ENCODE measurements around the gene CCNQ.

Gene CCNQ

DNA sequence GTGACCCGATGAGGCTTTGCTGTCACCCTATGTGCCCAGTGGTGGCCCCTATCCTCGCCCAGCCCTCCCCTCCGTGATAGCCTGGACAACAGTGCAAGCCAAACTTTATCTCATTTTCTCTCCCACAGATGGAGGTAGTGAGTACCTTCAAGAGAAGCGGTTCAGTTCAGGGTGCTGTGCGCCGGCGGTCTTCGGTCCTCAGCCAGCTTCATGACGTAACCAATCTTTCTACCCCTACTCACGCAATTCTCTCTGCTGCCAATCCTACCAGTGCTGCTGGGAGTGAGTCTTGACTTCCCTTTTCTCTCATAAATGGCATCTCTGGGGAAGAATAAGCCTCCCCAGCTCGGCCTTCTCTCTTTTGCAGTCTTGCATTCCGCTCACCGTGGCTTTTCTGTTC is 29.5 kb downstream of the CCNQ start:
- whole genome bisulfite sequencing, 2 experiments: 93 to 96% methylated on average over 13 of the region's 13 CpGs
- no peak overlapping the region for H3K27ac ChIP-seq (ENCODE audit: insufficient read depth, low read depth, low read length, poor library complexity, severe bottlenecking)
- H3K4me1 ChIP-seq (ENCODE audit: control insufficient read depth, insufficient read depth, low read length): no peaks in the 10 kb centered on the region
- no peak overlapping the region for H3K4me3 ChIP-seq (ENCODE audit: insufficient read depth, low read depth, low read length)
- H3K9me3 ChIP-seq (ENCODE audit: control insufficient read depth, low read length): no peaks in the 10 kb centered on the region
- no peaks in the 10 kb centered on the region for H3K27me3 ChIP-seq (ENCODE audit: control insufficient read depth, insufficient read depth, low read length, poor library complexity, severe bottlenecking)
- H3K36me3 ChIP-seq (ENCODE audit: control insufficient read depth, insufficient read depth, low read length): no peaks in the 10 kb centered on the region

DNA sequence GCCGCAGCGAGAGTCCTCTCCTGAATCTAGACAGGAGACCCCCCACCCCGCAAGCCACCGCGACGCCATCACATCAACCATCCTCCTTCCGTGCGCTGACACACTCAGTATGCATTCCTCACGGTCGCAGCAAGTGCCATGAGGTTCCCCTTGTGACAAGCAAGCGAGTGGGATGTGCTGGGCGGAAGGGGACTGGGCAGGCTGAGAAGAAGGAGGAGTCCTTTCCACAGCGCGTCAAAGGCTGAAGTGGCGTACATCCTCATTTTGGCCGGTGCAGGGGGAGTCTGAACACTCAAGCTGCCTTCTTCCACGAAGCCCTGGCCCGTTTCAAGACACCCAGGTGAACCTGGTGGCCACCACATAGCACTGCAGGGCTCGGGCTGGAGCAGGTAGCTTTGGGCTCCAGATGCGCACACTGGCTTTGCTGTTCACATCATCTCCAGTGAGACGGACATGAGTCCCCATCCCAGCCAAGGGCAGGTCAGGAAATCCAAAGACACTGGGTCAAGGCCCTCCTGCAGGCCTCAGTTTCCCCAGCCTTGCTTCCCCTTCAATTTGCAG is 30.4 kb downstream of the CCNQ start:
- Histone ChIP-seq H3K27me3 (ENCODE audit: control insufficient read depth, insufficient read depth, low read length, poor library complexity, severe bottlenecking) (no peaks in the 10 kb centered on the region), H3K27ac (ENCODE audit: insufficient read depth, low read depth, low read length, poor library complexity, severe bottlenecking) (no peak overlapping the region), H3K4me3 (ENCODE audit: insufficient read depth, low read depth, low read length) (no peak overlapping the region), H3K4me1 (ENCODE audit: control insufficient read depth, insufficient read depth, low read length) (no peaks in the 10 kb centered on the region), H3K9me3 (ENCODE audit: control insufficient read depth, low read length) (no peaks in the 10 kb centered on the region), H3K36me3 (ENCODE audit: control insufficient read depth, insufficient read depth, low read length) (no peaks in the 10 kb centered on the region)
- WGBS, 2 experiments: 90 to 92% methylated on average over 21 of the region's 21 CpGs

DNA sequence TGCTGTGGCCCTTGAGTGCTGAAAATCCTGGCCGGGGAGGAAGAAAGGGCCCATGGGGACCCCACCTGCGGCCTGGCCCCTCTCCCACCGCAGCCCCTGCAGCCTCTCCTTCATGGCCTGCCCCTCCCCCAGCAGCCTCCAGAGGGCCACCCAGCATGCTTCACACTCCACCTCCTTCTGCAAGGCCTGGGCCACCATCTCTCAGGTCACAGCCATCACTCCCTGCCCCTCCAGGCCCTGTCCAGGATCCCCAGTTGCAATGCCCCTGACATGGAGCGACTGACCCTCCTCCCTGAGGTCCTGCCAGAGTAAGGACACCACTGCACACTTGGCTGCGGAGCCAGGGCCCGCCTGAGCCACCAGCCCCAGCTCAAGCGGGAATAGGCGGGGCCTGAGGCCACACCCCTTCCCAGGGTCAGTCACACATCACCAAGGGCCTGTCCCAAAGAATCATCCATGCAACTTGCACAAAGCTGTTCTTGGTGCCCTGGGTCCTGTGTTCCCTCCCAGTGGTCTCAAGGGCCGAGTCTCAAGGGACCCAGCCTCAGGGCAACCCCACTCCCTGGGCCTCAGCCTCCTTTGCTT is 32.9 kb downstream of the CCNQ start:
- no peaks in the 10 kb centered on the region for H3K27me3 ChIP-seq (ENCODE audit: control insufficient read depth, insufficient read depth, low read length, poor library complexity, severe bottlenecking)

GRCh38 chrX:153564047-153564606 is 34.8 kb downstream of the CCNQ start:
- H3K27me3 ChIP-seq (ENCODE audit: control insufficient read depth, insufficient read depth, low read length, poor library complexity, severe bottlenecking): no peaks in the 10 kb centered on the region
- no peaks in the 10 kb centered on the region for H3K9me3 ChIP-seq (ENCODE audit: control insufficient read depth, low read length)
- H3K4me3 ChIP-seq (ENCODE audit: insufficient read depth, low read depth, low read length): no peak overlapping the region
- H3K27ac ChIP-seq (ENCODE audit: insufficient read depth, low read depth, low read length, poor library complexity, severe bottlenecking): no peak overlapping the region
- H3K4me1 ChIP-seq (ENCODE audit: control insufficient read depth, insufficient read depth, low read length): no peaks in the 10 kb centered on the region
- no peaks in the 10 kb centered on the region for H3K36me3 ChIP-seq (ENCODE audit: control insufficient read depth, insufficient read depth, low read length)
- 85 to 89% methylated on average over 14 of the region's 14 CpGs for WGBS, 2 experiments

More for the DNA sequence above, 32.9 kb downstream of the CCNQ start:
- Histone ChIP-seq H3K9me3 (ENCODE audit: control insufficient read depth, low read length) (no peaks in the 10 kb centered on the region), H3K4me1 (ENCODE audit: control insufficient read depth, insufficient read depth, low read length) (no peaks in the 10 kb centered on the region), H3K36me3 (ENCODE audit: control insufficient read depth, insufficient read depth, low read length) (no peaks in the 10 kb centered on the region), H3K27ac (ENCODE audit: insufficient read depth, low read depth, low read length, poor library complexity, severe bottlenecking) (no peak overlapping the region), H3K4me3 (ENCODE audit: insufficient read depth, low read depth, low read length) (no peak overlapping the region)
- WGBS, 2 experiments: 68 to 76% methylated on average over 9 of the region's 9 CpGs

GRCh38 chrX:153562546-153562945 is 36.4 kb downstream of the CCNQ start:
- WGBS, 2 experiments: 94 to 97% methylated on average over 9 of the region's 9 CpGs
- Histone ChIP-seq H3K4me3 (ENCODE audit: insufficient read depth, low read depth, low read length) (no peak overlapping the region), H3K9me3 (ENCODE audit: control insufficient read depth, low read length) (no peaks in the 10 kb centered on the region), H3K4me1 (ENCODE audit: control insufficient read depth, insufficient read depth, low read length) (no peaks in the 10 kb centered on the region), H3K36me3 (ENCODE audit: control insufficient read depth, insufficient read depth, low read length) (no peaks in the 10 kb centered on the region), H3K27ac (ENCODE audit: insufficient read depth, low read depth, low read length, poor library complexity, severe bottlenecking) (no peak overlapping the region), H3K27me3 (ENCODE audit: control insufficient read depth, insufficient read depth, low read length, poor library complexity, severe bottlenecking) (no peaks in the 10 kb centered on the region)

DNA sequence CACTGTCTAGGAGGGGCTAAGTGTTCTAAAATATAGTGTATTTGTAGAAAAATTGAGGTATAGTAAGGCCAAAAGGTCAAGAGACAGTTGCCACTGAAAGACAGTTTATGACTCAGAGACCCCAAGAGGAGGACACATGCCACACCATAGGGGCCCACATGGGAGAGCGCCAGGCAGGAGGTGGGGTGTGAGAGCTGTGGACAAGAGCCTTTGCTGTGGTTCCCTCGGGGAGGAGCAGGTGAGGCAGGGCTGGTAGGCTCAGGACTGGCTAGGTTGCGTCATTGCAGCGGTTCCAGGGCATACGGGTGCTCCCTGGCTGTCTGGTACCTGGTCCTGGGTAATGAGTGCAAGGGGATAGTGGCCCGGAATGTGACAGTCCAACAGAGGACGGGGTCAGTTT is 37.6 kb downstream of the CCNQ start:
- Histone ChIP-seq H3K36me3 (ENCODE audit: control insufficient read depth, insufficient read depth, low read length) (no peaks in the 10 kb centered on the region), H3K9me3 (ENCODE audit: control insufficient read depth, low read length) (no peaks in the 10 kb centered on the region), H3K27me3 (ENCODE audit: control insufficient read depth, insufficient read depth, low read length, poor library complexity, severe bottlenecking) (no peaks in the 10 kb centered on the region), H3K27ac (ENCODE audit: insufficient read depth, low read depth, low read length, poor library complexity, severe bottlenecking) (no peak overlapping the region), H3K4me3 (ENCODE audit: insufficient read depth, low read depth, low read length) (no peak overlapping the region), H3K4me1 (ENCODE audit: control insufficient read depth, insufficient read depth, low read length) (no peaks in the 10 kb centered on the region)
- 94 to 95% methylated on average over 7 of the region's 7 CpGs for WGBS, 2 experiments

- 95% methylated on average over 22 of the region's 22 CpGs for WGBS, 2 experiments
- H3K9me3 ChIP-seq (ENCODE audit: control insufficient read depth, low read length): no peaks in the 10 kb centered on the region
- H3K27ac ChIP-seq (ENCODE audit: insufficient read depth, low read depth, low read length, poor library complexity, severe bottlenecking): no peak overlapping the region
- no peaks in the 10 kb centered on the region for H3K27me3 ChIP-seq (ENCODE audit: control insufficient read depth, insufficient read depth, low read length, poor library complexity, severe bottlenecking)
- no peak overlapping the region for H3K4me3 ChIP-seq (ENCODE audit: insufficient read depth, low read depth, low read length)
- no peaks in the 10 kb centered on the region for H3K36me3 ChIP-seq (ENCODE audit: control insufficient read depth, insufficient read depth, low read length)
- H3K4me1 ChIP-seq (ENCODE audit: control insufficient read depth, insufficient read depth, low read length): no peaks in the 10 kb centered on the region
These were observed 38.5 kb downstream of the CCNQ start for GRCh38 chrX:153560466-153560865.

GRCh38 chrX:153560000-153560399 is 38.9 kb downstream of the CCNQ start:
- no peaks in the 10 kb centered on the region for H3K9me3 ChIP-seq (ENCODE audit: control insufficient read depth, low read length)
- H3K27me3 ChIP-seq (ENCODE audit: control insufficient read depth, insufficient read depth, low read length, poor library complexity, severe bottlenecking): no peaks in the 10 kb centered on the region
- no peak overlapping the region for H3K4me3 ChIP-seq (ENCODE audit: insufficient read depth, low read depth, low read length)
- H3K36me3 ChIP-seq (ENCODE audit: control insufficient read depth, insufficient read depth, low read length): no peaks in the 10 kb centered on the region
- no peaks in the 10 kb centered on the region for H3K4me1 ChIP-seq (ENCODE audit: control insufficient read depth, insufficient read depth, low read length)
- 82 to 84% methylated on average over 9 of the region's 9 CpGs for WGBS, 2 experiments
- no peak overlapping the region for H3K27ac ChIP-seq (ENCODE audit: insufficient read depth, low read depth, low read length, poor library complexity, severe bottlenecking)

GRCh38 chrX:153557618-153558355 is 41.2 kb downstream of the CCNQ start:
- WGBS, 2 experiments: 87 to 91% methylated on average over 18 to 19 of the region's 19 CpGs
- Histone ChIP-seq H3K36me3 (ENCODE audit: control insufficient read depth, insufficient read depth, low read length) (no peaks in the 10 kb centered on the region), H3K4me3 (ENCODE audit: insufficient read depth, low read depth, low read length) (no peak overlapping the region), H3K9me3 (ENCODE audit: control insufficient read depth, low read length) (no peaks in the 10 kb centered on the region), H3K27me3 (ENCODE audit: control insufficient read depth, insufficient read depth, low read length, poor library complexity, severe bottlenecking) (no peaks in the 10 kb centered on the region), H3K27ac (ENCODE audit: insufficient read depth, low read depth, low read length, poor library complexity, severe bottlenecking) (no peak overlapping the region), H3K4me1 (ENCODE audit: control insufficient read depth, insufficient read depth, low read length) (no peaks in the 10 kb centered on the region)

DNA sequence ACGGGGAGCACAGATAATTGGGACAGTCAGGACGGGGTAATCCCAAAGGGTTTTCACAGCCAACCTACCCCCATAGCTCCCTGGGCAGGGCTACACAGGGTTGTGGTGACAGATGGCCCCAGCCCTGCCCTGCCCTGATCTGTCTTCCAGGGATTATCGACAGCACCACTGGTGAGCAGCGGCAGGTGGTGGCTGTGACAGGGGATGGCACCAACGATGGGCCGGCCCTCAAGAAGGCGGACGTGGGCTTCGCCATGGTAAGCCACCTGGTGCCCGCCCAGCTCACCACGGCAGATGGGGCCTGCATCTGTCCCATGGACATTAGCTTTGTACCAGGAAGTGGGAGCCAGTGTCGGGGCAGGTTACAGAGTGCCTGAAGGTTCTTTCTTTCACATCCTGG is 42.2 kb downstream of the CCNQ start:
- no peaks in the 10 kb centered on the region for H3K36me3 ChIP-seq (ENCODE audit: control insufficient read depth, insufficient read depth, low read length)
- no peaks in the 10 kb centered on the region for H3K9me3 ChIP-seq (ENCODE audit: control insufficient read depth, low read length)
- WGBS, 2 experiments: 91 to 95% methylated on average over 11 to 12 of the region's 12 CpGs
- H3K27me3 ChIP-seq (ENCODE audit: control insufficient read depth, insufficient read depth, low read length, poor library complexity, severe bottlenecking): no peaks in the 10 kb centered on the region
- no peak overlapping the region for H3K27ac ChIP-seq (ENCODE audit: insufficient read depth, low read depth, low read length, poor library complexity, severe bottlenecking)
- H3K4me3 ChIP-seq (ENCODE audit: insufficient read depth, low read depth, low read length): no peak overlapping the region
- no peaks in the 10 kb centered on the region for H3K4me1 ChIP-seq (ENCODE audit: control insufficient read depth, insufficient read depth, low read length)
